Raji (cell line): ENCODE measurements around the gene GPR157.

Experiments used
- POLR2A ChIP-seq: IDR thresholded peaks from 2 replicates; pipeline ENCODE4 v1.6.1; 2011; ENCODE audit warnings: low read depth, low read length, control low read depth; ENCODE audit not compliant: insufficient read depth

Gene GPR157

GRCh38 chr1:9105336-9105867, 23.5 kb downstream of the GPR157 start:
- TF ChIP-seq POLR2A = no peak

- TF ChIP-seq POLR2A = no peak
Observed at GRCh38 chr1:9101510-9102146, 27.3 kb downstream of the GPR157 start.

GRCh38 chr1:9100471-9101043, 28.3 kb downstream of the GPR157 start:
- TF ChIP-seq POLR2A = no peak

GRCh38 chr1:9099555-9099954, 29.3 kb downstream of the GPR157 start:
- TF ChIP-seq POLR2A = no peak

- no peak for TF ChIP-seq POLR2A
Observed at GRCh38 chr1:9097947-9098705, 30.8 kb downstream of the GPR157 start.

GRCh38 chr1:9095818-9096217, 33.1 kb downstream of the GPR157 start:
- no peak for TF ChIP-seq POLR2A

GRCh38 chr1:9093581-9093980, 35.3 kb downstream of the GPR157 start:
- TF ChIP-seq POLR2A = no peak

GRCh38 chr1:9093091-9093490, 35.8 kb downstream of the GPR157 start:
- no peak for TF ChIP-seq POLR2A

GRCh38 chr1:9088807-9089206, 40.1 kb downstream of the GPR157 start:
- no peak for TF ChIP-seq POLR2A

GRCh38 chr1:9087411-9088125, 41.3 kb downstream of the GPR157 start:
- TF ChIP-seq POLR2A = no peak

- no peak for TF ChIP-seq POLR2A
Observed at GRCh38 chr1:9086796-9087195, 42.1 kb downstream of the GPR157 start.

GRCh38 chr1:9086045-9086444, 42.9 kb downstream of the GPR157 start:
- TF ChIP-seq POLR2A = no peak

- no peak for TF ChIP-seq POLR2A
Observed at GRCh38 chr1:9085306-9085940, 43.5 kb downstream of the GPR157 start.

GRCh38 chr1:9084906-9085305, 44.0 kb downstream of the GPR157 start:
- no peak for TF ChIP-seq POLR2A

- peak; percentile 41; the same call in 1 of the 2 replicates for TF ChIP-seq POLR2A
Observed at GRCh38 chr1:9081473-9081872, 47.4 kb downstream of the GPR157 start.
